Measurements from ENCODE around the gene SEMA3D.

The SEMA3D gene

GRCh38 chr7:84981055-84981976 lies 205.5 kb downstream of the SEMA3D start:
- DNase-seq (ENCODE audit: low spot score): no peak
- no peak overlapping the region for H3K4me3 ChIP-seq
- TF ChIP-seq, protein P1, sequence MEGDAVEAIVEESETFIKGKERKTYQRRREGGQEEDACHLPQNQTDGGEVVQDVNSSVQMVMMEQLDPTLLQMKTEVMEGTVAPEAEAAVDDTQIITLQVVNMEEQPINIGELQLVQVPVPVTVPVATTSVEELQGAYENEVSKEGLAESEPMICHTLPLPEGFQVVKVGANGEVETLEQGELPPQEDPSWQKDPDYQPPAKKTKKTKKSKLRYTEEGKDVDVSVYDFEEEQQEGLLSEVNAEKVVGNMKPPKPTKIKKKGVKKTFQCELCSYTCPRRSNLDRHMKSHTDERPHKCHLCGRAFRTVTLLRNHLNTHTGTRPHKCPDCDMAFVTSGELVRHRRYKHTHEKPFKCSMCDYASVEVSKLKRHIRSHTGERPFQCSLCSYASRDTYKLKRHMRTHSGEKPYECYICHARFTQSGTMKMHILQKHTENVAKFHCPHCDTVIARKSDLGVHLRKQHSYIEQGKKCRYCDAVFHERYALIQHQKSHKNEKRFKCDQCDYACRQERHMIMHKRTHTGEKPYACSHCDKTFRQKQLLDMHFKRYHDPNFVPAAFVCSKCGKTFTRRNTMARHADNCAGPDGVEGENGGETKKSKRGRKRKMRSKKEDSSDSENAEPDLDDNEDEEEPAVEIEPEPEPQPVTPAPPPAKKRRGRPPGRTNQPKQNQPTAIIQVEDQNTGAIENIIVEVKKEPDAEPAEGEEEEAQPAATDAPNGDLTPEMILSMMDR (IDR thresholded peaks at IDR 0.05): no peak
- H3K27ac ChIP-seq: no peak overlapping the region

GRCh38 chr7:84975586-84976185 lies 211.2 kb downstream of the SEMA3D start:
- Histone ChIP-seq H3K4me3 (no peak overlapping the region), H3K27ac (no peak overlapping the region)
- TF ChIP-seq, protein P1 (IDR thresholded peaks at IDR 0.05): no peak
- DNase-seq (ENCODE audit: low spot score): no peak

DNA sequence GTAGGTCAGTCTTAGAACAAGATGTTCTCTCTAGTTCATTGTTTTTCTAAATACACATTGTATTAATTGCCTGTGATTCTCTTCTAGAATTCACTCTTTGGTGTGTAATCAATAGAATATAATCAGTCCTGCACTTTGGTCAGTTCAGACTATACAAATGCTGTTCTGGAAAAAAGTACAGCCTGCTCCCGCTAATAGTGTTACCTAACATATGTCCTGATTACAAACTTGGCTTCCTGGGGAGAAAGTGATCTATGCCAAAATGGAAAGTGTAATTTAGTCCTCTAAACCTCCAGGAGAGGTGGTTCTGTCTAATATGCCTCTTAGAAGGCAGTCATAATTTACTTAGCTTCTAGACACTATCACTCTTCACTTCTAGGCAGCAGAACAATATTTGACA lies 215.5 kb downstream of the SEMA3D start:
- no peak for DNase-seq (ENCODE audit: low spot score)
- H3K4me3 ChIP-seq: no peak overlapping the region
- TF ChIP-seq, protein P1 (IDR thresholded peaks at IDR 0.05): no peak
- no peak overlapping the region for H3K27ac ChIP-seq

DNA sequence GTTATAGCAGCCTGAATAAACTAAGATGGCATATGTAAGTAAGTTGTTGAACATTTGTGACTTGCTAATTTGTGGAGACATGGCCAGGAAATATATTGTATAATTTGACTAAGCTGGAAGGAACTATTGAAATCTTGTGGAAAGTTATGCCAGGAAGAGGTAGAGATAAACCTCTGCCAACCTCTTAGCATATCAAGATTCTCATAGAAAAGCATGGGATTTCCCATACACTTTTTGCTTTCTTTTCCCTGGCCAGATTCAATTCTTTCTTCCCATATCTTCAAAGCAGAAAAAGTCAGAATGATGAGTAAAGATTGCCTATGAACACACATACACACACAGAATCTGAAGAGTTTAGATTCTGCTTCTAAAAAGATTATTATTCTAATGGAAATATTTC lies 216.2 kb downstream of the SEMA3D start:
- DNase-seq (ENCODE audit: low spot score): no peak
- TF ChIP-seq, protein P1 (IDR thresholded peaks at IDR 0.05): no peak
- no peak overlapping the region for H3K4me3 ChIP-seq
- H3K27ac ChIP-seq: no peak overlapping the region

GRCh38 chr7:84953234-84953633 lies 233.6 kb downstream of the SEMA3D start:
- TF ChIP-seq, protein P1 (IDR thresholded peaks at IDR 0.05): no peak
- no peak for DNase-seq (ENCODE audit: low spot score)
- H3K27ac ChIP-seq: no peak overlapping the region

GRCh38 chr7:84950836-84951235 lies 236.0 kb downstream of the SEMA3D start:
- TF ChIP-seq, protein P1 (IDR thresholded peaks at IDR 0.05): no peak
- no peak for DNase-seq (ENCODE audit: low spot score)
- no peak overlapping the region for H3K27ac ChIP-seq
- no peak overlapping the region for H3K4me3 ChIP-seq

More at GRCh38 chr7:84953234-84953633, 233.6 kb downstream of the SEMA3D start:
- no peak overlapping the region for H3K4me3 ChIP-seq
